ENCODE measurements around the gene LILRB1.

Gene LILRB1

DNA sequence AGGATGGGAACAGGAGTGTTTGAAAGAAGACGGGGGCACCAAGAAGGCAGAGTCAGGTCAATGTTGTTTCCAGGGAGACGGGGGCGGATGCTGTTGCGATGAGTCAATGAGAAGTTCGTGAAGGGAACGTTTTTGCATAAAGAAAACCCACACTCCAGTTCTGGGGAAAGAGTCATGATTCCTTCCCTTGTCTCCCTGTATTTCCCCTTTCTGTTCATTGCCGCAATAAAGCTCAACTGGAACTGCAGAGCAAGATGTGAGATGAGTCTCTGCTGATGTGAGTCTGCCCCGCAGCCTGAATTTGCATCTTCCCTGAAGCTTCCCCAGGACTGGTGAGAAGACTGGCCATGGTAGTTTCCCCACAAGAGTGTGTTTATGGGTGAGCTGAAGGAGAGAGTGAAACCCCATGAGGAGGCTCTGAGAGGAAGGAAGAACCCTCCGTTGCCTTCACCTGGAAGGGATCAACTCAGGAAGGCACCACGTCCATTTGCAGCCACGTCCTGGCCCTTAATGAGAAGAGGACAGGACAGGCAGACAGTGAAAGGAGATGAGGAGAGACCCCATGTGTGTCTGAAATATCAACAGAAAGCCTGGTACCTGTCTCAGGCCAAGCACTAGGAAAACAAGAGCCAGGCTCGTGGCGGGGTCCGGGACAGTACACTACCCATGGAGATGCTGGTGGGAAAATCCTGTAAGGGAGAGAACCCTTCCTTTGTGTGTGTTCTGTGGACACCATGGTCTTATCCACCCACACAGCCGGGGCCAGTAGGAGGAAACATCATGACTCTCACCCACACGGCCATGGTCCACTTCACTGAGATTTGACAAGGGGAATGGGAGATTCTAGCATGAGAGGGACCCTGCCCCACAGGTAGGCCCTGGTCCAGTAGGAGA, 23.1 kb upstream of the LILRB1 start:
- H3K9me3 ChIP-seq (ENCODE audit: control insufficient read depth, low read length), result no peaks in the 10 kb centered on the region
- no peaks in the 10 kb centered on the region for H3K4me1 ChIP-seq (ENCODE audit: control insufficient read depth, insufficient read depth, low read length, poor library complexity, severe bottlenecking)
- no peaks in the 10 kb centered on the region for H3K27me3 ChIP-seq (replicated peaks; ENCODE audit: control insufficient read depth, insufficient read depth, low read length, poor library complexity, severe bottlenecking)
- DNase-seq, result no peak
- no peak overlapping the region for H3K4me3 ChIP-seq (ENCODE audit: insufficient read depth, low read depth, low read length, poor library complexity, severe bottlenecking)
- no peak overlapping the region for H3K27ac ChIP-seq (ENCODE audit: insufficient read depth, low read length, poor library complexity, severe bottlenecking)
- no peaks in the 10 kb centered on the region for H3K36me3 ChIP-seq (ENCODE audit: control insufficient read depth, insufficient read depth, low read length)

DNA sequence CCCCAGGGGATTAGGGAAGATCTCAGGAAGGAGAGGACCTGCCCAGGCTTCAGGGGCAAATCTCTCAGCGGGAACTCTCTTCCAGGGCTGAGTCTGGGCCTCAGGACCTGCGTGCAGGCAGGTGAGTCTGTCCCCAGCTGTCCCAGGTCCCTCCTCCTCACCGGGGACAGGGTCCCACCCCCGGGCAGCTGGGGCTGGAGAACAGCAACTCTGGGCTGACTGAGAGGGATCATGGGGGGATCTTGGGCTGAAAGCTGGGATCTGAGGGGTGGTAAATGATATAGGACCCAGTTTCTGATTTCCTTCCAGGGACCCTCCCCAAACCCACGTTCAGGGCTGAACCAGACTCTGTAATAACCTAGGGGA, 22.5 kb upstream of the LILRB1 start:
- no peaks in the 10 kb centered on the region for H3K36me3 ChIP-seq (ENCODE audit: control insufficient read depth, insufficient read depth, low read length)
- H3K9me3 ChIP-seq (ENCODE audit: control insufficient read depth, low read length), result no peaks in the 10 kb centered on the region
- H3K27ac ChIP-seq (ENCODE audit: insufficient read depth, low read length, poor library complexity, severe bottlenecking), result no peak overlapping the region
- H3K4me1 ChIP-seq (ENCODE audit: control insufficient read depth, insufficient read depth, low read length, poor library complexity, severe bottlenecking), result no peaks in the 10 kb centered on the region
- no peak overlapping the region for H3K4me3 ChIP-seq (ENCODE audit: insufficient read depth, low read depth, low read length, poor library complexity, severe bottlenecking)
- DNase-seq, result no peak
- no peaks in the 10 kb centered on the region for H3K27me3 ChIP-seq (replicated peaks; ENCODE audit: control insufficient read depth, insufficient read depth, low read length, poor library complexity, severe bottlenecking)

DNA sequence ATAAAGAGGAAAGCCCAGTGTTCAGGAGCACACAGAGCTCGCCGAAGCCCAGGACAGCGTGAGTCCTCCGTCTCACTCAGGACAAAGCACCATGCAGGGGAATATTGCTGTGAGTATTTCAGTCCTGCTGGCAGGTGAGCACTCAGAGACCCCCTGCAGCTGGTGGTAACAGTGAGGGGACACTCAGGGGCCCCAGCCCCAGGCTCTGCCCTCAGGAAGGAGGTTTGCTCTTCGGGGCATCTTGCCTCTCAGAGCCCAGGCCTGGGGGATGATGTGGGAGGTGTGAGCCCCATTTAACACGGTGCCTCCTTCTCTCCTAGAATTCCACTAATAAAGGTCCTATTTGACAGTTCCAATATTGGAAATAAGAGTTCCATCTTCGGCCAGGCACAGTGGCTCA, 22.1 kb upstream of the LILRB1 start:
- Histone ChIP-seq H3K4me1 (ENCODE audit: control insufficient read depth, insufficient read depth, low read length, poor library complexity, severe bottlenecking) (no peaks in the 10 kb centered on the region), H3K36me3 (ENCODE audit: control insufficient read depth, insufficient read depth, low read length) (no peaks in the 10 kb centered on the region), H3K4me3 (ENCODE audit: insufficient read depth, low read depth, low read length, poor library complexity, severe bottlenecking) (no peak overlapping the region), H3K9me3 (ENCODE audit: control insufficient read depth, low read length) (no peaks in the 10 kb centered on the region), H3K27me3 (replicated peaks; ENCODE audit: control insufficient read depth, insufficient read depth, low read length, poor library complexity, severe bottlenecking) (no peaks in the 10 kb centered on the region), H3K27ac (ENCODE audit: insufficient read depth, low read length, poor library complexity, severe bottlenecking) (no peak overlapping the region)
- DNase-seq, result no peak

DNA sequence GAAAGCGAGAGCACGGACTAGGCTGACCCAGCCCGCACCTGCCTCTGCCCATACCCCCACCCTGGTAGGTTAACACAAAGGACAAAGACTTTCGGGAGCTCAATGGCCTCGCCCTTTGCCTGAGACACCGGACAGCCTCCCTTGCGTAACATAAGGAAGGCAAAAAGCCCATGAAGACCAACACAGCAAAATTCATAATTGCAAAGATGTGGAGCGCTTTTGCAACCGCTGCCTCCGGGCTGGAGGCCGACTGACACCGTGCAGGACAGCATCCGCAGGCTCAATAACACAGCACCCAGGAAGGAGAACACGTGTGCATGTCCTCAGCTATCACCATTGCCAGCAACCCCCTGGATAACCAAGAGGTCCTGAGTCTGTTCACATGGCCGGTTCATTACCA, 21.5 kb upstream of the LILRB1 start:
- H3K4me3 ChIP-seq (ENCODE audit: insufficient read depth, low read depth, low read length, poor library complexity, severe bottlenecking), result no peak overlapping the region
- H3K27ac ChIP-seq (ENCODE audit: insufficient read depth, low read length, poor library complexity, severe bottlenecking), result no peak overlapping the region
- no peaks in the 10 kb centered on the region for H3K27me3 ChIP-seq (replicated peaks; ENCODE audit: control insufficient read depth, insufficient read depth, low read length, poor library complexity, severe bottlenecking)
- no peaks in the 10 kb centered on the region for H3K4me1 ChIP-seq (ENCODE audit: control insufficient read depth, insufficient read depth, low read length, poor library complexity, severe bottlenecking)
- no peaks in the 10 kb centered on the region for H3K9me3 ChIP-seq (ENCODE audit: control insufficient read depth, low read length)
- no peak for DNase-seq
- no peaks in the 10 kb centered on the region for H3K36me3 ChIP-seq (ENCODE audit: control insufficient read depth, insufficient read depth, low read length)

DNA sequence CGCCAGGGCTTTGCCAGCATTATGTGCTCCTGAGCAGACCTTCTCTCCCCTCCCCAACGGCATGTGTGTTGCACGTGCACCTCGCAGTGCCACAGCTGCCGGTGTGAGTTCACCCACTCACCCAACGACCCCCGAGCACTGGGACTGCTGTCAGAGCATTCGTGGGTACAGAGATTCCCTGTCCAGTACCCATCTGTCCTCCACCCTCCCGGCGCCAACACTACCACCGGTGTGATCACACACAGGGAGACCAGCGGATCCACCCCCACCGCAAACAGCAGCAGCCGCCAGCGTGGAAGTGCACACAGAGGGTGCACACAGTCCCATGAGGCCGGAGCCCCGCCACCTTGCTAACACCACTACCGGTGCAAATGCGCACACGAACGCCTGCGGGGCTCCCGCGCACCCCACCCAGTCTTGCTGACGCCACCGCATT, 20.9 kb upstream of the LILRB1 start:
- H3K27ac ChIP-seq (ENCODE audit: insufficient read depth, low read length, poor library complexity, severe bottlenecking), result no peak overlapping the region
- H3K27me3 ChIP-seq (replicated peaks; ENCODE audit: control insufficient read depth, insufficient read depth, low read length, poor library complexity, severe bottlenecking), result no peaks in the 10 kb centered on the region

GRCh38 chr19:54612428-54612827, 17.9 kb upstream of the LILRB1 start:
- no peaks in the 10 kb centered on the region for H3K27me3 ChIP-seq (replicated peaks; ENCODE audit: control insufficient read depth, insufficient read depth, low read length, poor library complexity, severe bottlenecking)
- H3K36me3 ChIP-seq (ENCODE audit: control insufficient read depth, insufficient read depth, low read length), result no peaks in the 10 kb centered on the region
- H3K4me3 ChIP-seq (ENCODE audit: insufficient read depth, low read depth, low read length, poor library complexity, severe bottlenecking), result no peak overlapping the region
- H3K9me3 ChIP-seq (ENCODE audit: control insufficient read depth, low read length), result no peaks in the 10 kb centered on the region
- H3K4me1 ChIP-seq (ENCODE audit: control insufficient read depth, insufficient read depth, low read length, poor library complexity, severe bottlenecking), result no peaks in the 10 kb centered on the region
- no peak overlapping the region for H3K27ac ChIP-seq (ENCODE audit: insufficient read depth, low read length, poor library complexity, severe bottlenecking)
- no peak for DNase-seq

More for the DNA sequence above, 20.9 kb upstream of the LILRB1 start:
- no peak overlapping the region for H3K4me3 ChIP-seq (ENCODE audit: insufficient read depth, low read depth, low read length, poor library complexity, severe bottlenecking)
- H3K4me1 ChIP-seq (ENCODE audit: control insufficient read depth, insufficient read depth, low read length, poor library complexity, severe bottlenecking), result no peaks in the 10 kb centered on the region
- DNase-seq, result no peak
- no peaks in the 10 kb centered on the region for H3K9me3 ChIP-seq (ENCODE audit: control insufficient read depth, low read length)
- H3K36me3 ChIP-seq (ENCODE audit: control insufficient read depth, insufficient read depth, low read length), result no peaks in the 10 kb centered on the region

GRCh38 chr19:54614726-54615125, 15.6 kb upstream of the LILRB1 start:
- Histone ChIP-seq H3K4me3 (ENCODE audit: insufficient read depth, low read depth, low read length, poor library complexity, severe bottlenecking) (no peak overlapping the region), H3K9me3 (ENCODE audit: control insufficient read depth, low read length) (no peaks in the 10 kb centered on the region), H3K4me1 (ENCODE audit: control insufficient read depth, insufficient read depth, low read length, poor library complexity, severe bottlenecking) (no peaks in the 10 kb centered on the region), H3K27me3 (replicated peaks; ENCODE audit: control insufficient read depth, insufficient read depth, low read length, poor library complexity, severe bottlenecking) (no peaks in the 10 kb centered on the region), H3K27ac (ENCODE audit: insufficient read depth, low read length, poor library complexity, severe bottlenecking) (no peak overlapping the region), H3K36me3 (ENCODE audit: control insufficient read depth, insufficient read depth, low read length) (no peaks in the 10 kb centered on the region)
- no peak for DNase-seq

DNA sequence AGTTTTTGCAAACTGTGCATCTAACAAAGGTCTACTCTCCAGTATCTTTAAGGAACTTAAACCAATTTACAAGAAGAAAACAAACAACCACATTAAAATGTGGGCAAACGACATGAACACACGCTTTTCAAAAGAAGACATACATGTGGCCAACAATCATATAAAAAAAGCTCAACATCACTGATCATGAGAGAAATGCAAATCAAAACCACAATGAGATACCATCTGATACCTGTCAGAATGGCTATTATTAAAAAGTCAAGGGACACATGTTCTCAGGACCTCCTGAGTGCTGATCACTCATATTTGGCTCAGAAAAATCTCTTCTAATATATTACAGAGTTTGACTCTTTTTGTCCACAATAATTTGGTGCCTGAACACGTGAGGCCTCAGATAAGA, 14.2 kb upstream of the LILRB1 start:
- Histone ChIP-seq H3K4me3 (ENCODE audit: insufficient read depth, low read depth, low read length, poor library complexity, severe bottlenecking) (no peak overlapping the region), H3K27me3 (replicated peaks; ENCODE audit: control insufficient read depth, insufficient read depth, low read length, poor library complexity, severe bottlenecking) (no peaks in the 10 kb centered on the region), H3K36me3 (ENCODE audit: control insufficient read depth, insufficient read depth, low read length) (no peaks in the 10 kb centered on the region), H3K4me1 (ENCODE audit: control insufficient read depth, insufficient read depth, low read length, poor library complexity, severe bottlenecking) (no peaks in the 10 kb centered on the region), H3K27ac (ENCODE audit: insufficient read depth, low read length, poor library complexity, severe bottlenecking) (no peak overlapping the region), H3K9me3 (ENCODE audit: control insufficient read depth, low read length) (no peaks in the 10 kb centered on the region)
- DNase-seq, result no peak

DNA sequence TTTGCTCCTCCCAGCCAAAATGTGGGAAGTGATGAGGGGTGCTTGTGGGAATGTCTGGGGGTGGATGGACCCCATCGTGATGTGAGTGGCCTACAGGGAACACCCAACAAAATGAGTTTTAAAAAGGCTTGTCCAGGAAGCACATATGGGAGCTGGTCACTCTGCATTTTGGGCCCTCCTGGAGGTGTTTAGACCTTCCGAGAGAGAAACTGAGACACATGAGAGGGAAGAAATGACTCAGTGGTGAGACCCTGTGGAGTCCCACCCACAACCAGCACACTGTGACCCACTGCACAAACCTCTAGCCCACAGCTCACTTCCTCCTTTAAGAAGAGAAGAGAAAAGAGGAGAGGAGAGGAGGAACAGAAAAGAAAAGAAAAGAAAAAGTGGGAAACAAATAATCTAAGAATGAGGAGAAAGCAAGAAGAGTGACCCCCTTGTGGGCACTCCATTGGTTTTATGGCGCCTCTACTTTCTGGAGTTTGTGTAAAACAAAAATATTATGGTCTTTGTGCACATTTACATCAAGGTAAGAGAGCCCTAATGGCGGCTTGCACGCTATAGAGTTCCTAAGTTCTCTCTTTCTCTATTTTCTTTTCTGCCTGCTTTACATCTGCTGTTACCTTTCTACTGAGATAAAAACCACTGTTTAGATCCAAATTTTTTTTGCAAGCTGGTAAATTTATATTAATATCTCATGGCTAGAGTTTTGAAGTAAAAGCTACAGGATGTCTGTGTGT, 13.3 kb upstream of the LILRB1 start:
- DNase-seq, result no peak
- Histone ChIP-seq H3K9me3 (ENCODE audit: control insufficient read depth, low read length) (no peaks in the 10 kb centered on the region), H3K4me1 (ENCODE audit: control insufficient read depth, insufficient read depth, low read length, poor library complexity, severe bottlenecking) (no peaks in the 10 kb centered on the region), H3K27me3 (replicated peaks; ENCODE audit: control insufficient read depth, insufficient read depth, low read length, poor library complexity, severe bottlenecking) (no peaks in the 10 kb centered on the region), H3K36me3 (ENCODE audit: control insufficient read depth, insufficient read depth, low read length) (no peaks in the 10 kb centered on the region), H3K27ac (ENCODE audit: insufficient read depth, low read length, poor library complexity, severe bottlenecking) (no peak overlapping the region), H3K4me3 (ENCODE audit: insufficient read depth, low read depth, low read length, poor library complexity, severe bottlenecking) (no peak overlapping the region)

DNA sequence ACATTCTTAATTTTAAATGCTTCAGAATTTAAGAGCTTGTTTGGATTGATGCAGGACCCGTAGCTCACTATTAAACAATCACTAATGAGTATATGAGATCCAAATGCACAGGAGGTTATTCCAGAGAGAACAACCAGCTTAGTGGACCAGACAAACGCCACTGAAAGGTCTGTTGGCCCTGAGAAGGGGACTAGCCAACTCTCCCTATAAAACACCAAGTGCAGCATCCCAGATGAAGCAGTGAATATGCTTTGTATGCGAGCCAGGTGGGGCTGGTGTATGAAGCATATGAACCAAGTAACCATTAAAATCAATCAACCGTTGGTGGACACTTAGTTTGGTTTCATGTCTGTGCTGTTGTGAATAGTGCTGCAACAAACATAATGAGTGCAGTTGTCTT, 9.8 kb upstream of the LILRB1 start:
- H3K27me3 ChIP-seq (replicated peaks; ENCODE audit: control insufficient read depth, insufficient read depth, low read length, poor library complexity, severe bottlenecking), result no peaks in the 10 kb centered on the region
- no peak for DNase-seq
- H3K36me3 ChIP-seq (ENCODE audit: control insufficient read depth, insufficient read depth, low read length), result no peaks in the 10 kb centered on the region
- no peaks in the 10 kb centered on the region for H3K4me1 ChIP-seq (ENCODE audit: control insufficient read depth, insufficient read depth, low read length, poor library complexity, severe bottlenecking)
- no peaks in the 10 kb centered on the region for H3K9me3 ChIP-seq (ENCODE audit: control insufficient read depth, low read length)
- no peak overlapping the region for H3K27ac ChIP-seq (ENCODE audit: insufficient read depth, low read length, poor library complexity, severe bottlenecking)
- no peak overlapping the region for H3K4me3 ChIP-seq (ENCODE audit: insufficient read depth, low read depth, low read length, poor library complexity, severe bottlenecking)

Measured in effector memory CD4-positive, alpha-beta T cell (primary cell).